Stimulated activated CD4-positive, alpha-beta T cell treated with anti-CD3 and anti-CD28 coated beads, Interleukin-1b, Interleukin-23, amount 100 ng/mL, for 48 hours (primary cell): ENCODE data around the gene TXLNB.
"Not testable (repeated sequence)": the region's sequence is repeated elsewhere in the genome, so short reads cannot be mapped to it uniquely, and the experiment has no call there.

Experiments
- DNase-seq: peaks from one replicate; pipeline ENCODE4 v3.0.0-alpha.2; 2020

TXLNB gene

GRCh38 chr6:139308936-139309603, 17.3 kb upstream of the TXLNB start:
- no peak for DNase-seq

- no peak for DNase-seq
These were observed 16.6 kb upstream of the TXLNB start for GRCh38 chr6:139308286-139308916.

GRCh38 chr6:139306291-139306981, 14.6 kb upstream of the TXLNB start:
- no peak for DNase-seq

- DNase-seq: no peak
These were observed 11.4 kb upstream of the TXLNB start for GRCh38 chr6:139303185-139303584.

GRCh38 chr6:139297921-139298320, 6.1 kb upstream of the TXLNB start:
- DNase-seq: no peak

- no peak for DNase-seq
These were observed 5.1 kb upstream of the TXLNB start for GRCh38 chr6:139296927-139297326.

GRCh38 chr6:139295901-139296300, 4.1 kb upstream of the TXLNB start:
- DNase-seq: no peak

GRCh38 chr6:139294090-139294489, 2.3 kb upstream of the TXLNB start:
- no peak for DNase-seq

GRCh38 chr6:139293230-139293629, 1.4 kb upstream of the TXLNB start:
- not testable (repeated sequence) for DNase-seq

- no peak for DNase-seq
These were observed 949 bp downstream of the TXLNB start for GRCh38 chr6:139290787-139291311.

- no peak for DNase-seq
These were observed 2.6 kb downstream of the TXLNB start for GRCh38 chr6:139289233-139289632.

GRCh38 chr6:139288496-139289040, 3.2 kb downstream of the TXLNB start:
- DNase-seq: no peak

- DNase-seq: no peak
These were observed 3.9 kb downstream of the TXLNB start for GRCh38 chr6:139287868-139288267.

GRCh38 chr6:139286438-139286837, 5.4 kb downstream of the TXLNB start:
- not testable (repeated sequence) for DNase-seq

GRCh38 chr6:139285590-139285989, 6.2 kb downstream of the TXLNB start:
- DNase-seq: no peak

- no peak for DNase-seq
These were observed 7.0 kb downstream of the TXLNB start for GRCh38 chr6:139284789-139285188.

GRCh38 chr6:139282684-139283083, 9.1 kb downstream of the TXLNB start:
- DNase-seq: no peak

GRCh38 chr6:139278190-139278589, 13.6 kb downstream of the TXLNB start:
- no peak for DNase-seq

GRCh38 chr6:139277587-139277986, 14.2 kb downstream of the TXLNB start:
- DNase-seq: no peak

- no peak for DNase-seq
These were observed 14.6 kb downstream of the TXLNB start for GRCh38 chr6:139277161-139277560.

- DNase-seq: no peak
These were observed 16.3 kb downstream of the TXLNB start for GRCh38 chr6:139275279-139276055.

GRCh38 chr6:139271056-139271455, 20.7 kb downstream of the TXLNB start:
- no peak for DNase-seq

- no peak for DNase-seq
These were observed 21.5 kb downstream of the TXLNB start for GRCh38 chr6:139270249-139270648.
